ENCODE results near the gene HDAC4. TPM values are rescaled to one million over a fixed set of nuclear protein-coding genes. Genes with fewer than 3 reads are reported as not detected.

The HDAC4 gene
- total RNA-seq, 2 donors from 2014 or later: 38.7 to 50.9 TPM

GRCh38 chr2:239246723-239247122 is 154.1 kb downstream of the HDAC4 start:
- DNase-seq (peak; percentile 65 to 80), ATAC-seq (peak; percentile 80)
- intact Hi-C loops (cut with DNase I, micrococcal nuclease): no loop called here

- DNase-seq: peak; percentile 68 to 72
- ATAC-seq: peak; percentile 82
- intact Hi-C loops (cut with DNase I, micrococcal nuclease): no loop called here
Measured at GRCh38 chr2:239245872-239246721, 154.7 kb downstream of the HDAC4 start.

GRCh38 chr2:239245107-239245506 is 155.7 kb downstream of the HDAC4 start:
- ATAC-seq: no peak
- intact Hi-C loops (cut with DNase I, micrococcal nuclease): no loop called here
- DNase-seq: no peak

GRCh38 chr2:239244625-239245024 is 156.2 kb downstream of the HDAC4 start:
- ATAC-seq (no peak), DNase-seq (peak in 1 of 2 donors; percentile 24)
- intact Hi-C loops (cut with DNase I, micrococcal nuclease): no loop called here

- no peak for ATAC-seq
- DNase-seq: no peak
- intact Hi-C loops (cut with DNase I, micrococcal nuclease): no loop called here
Measured at GRCh38 chr2:239241431-239241960, 159.3 kb downstream of the HDAC4 start.

GRCh38 chr2:239240414-239240881 is 160.4 kb downstream of the HDAC4 start:
- intact Hi-C loops (cut with DNase I, micrococcal nuclease): no loop called here
- DNase-seq: peak in 1 of 2 donors; percentile 60
- ATAC-seq: no peak

GRCh38 chr2:239239607-239240413 is 161.0 kb downstream of the HDAC4 start:
- intact Hi-C loops (cut with DNase I, micrococcal nuclease): no loop called here
- no peak for ATAC-seq
- peak in 1 of 2 donors; percentile 29 for DNase-seq

- intact Hi-C loops (cut with DNase I, micrococcal nuclease): no loop called here
- DNase-seq (peak in 1 of 2 donors; percentile 15), ATAC-seq (no peak)
Measured at GRCh38 chr2:239238839-239239606, 161.8 kb downstream of the HDAC4 start.

GRCh38 chr2:239238381-239238780 is 162.4 kb downstream of the HDAC4 start:
- intact Hi-C loops (cut with DNase I, micrococcal nuclease): no loop called here
- ATAC-seq: no peak

GRCh38 chr2:239236808-239237205 is 164.0 kb downstream of the HDAC4 start:
- ATAC-seq (no peak), DNase-seq (peak; percentile 2 to 12)
- intact Hi-C loops (cut with DNase I, micrococcal nuclease): no loop called here

More at GRCh38 chr2:239238381-239238780, 162.4 kb downstream of the HDAC4 start:
- peak in 1 of 2 donors; percentile 2 for DNase-seq

GRCh38 chr2:239236043-239236807 is 164.6 kb downstream of the HDAC4 start:
- ATAC-seq (peak; percentile 52), DNase-seq (peak; percentile 10 to 24)
- intact Hi-C loops (cut with DNase I, micrococcal nuclease): no loop called here

- ATAC-seq (no peak), DNase-seq (peak in 1 of 2 donors; percentile 1)
- intact Hi-C loops (cut with DNase I, micrococcal nuclease): no loop called here
Measured at GRCh38 chr2:239235311-239235710, 165.5 kb downstream of the HDAC4 start.

- DNase-seq (peak in 1 of 2 donors; percentile 21), ATAC-seq (no peak)
- intact Hi-C loops (cut with DNase I, micrococcal nuclease): no loop called here
Measured at GRCh38 chr2:239234191-239235175, 166.3 kb downstream of the HDAC4 start.

GRCh38 chr2:239233576-239233975 is 167.2 kb downstream of the HDAC4 start:
- intact Hi-C loops (cut with DNase I, micrococcal nuclease): no loop called here

GRCh38 chr2:239232195-239232578 is 168.6 kb downstream of the HDAC4 start:
- no peak for DNase-seq
- intact Hi-C loops (cut with DNase I, micrococcal nuclease): no loop called here
- ATAC-seq: no peak

More at GRCh38 chr2:239233576-239233975, 167.2 kb downstream of the HDAC4 start:
- no peak for DNase-seq
- ATAC-seq: no peak

- intact Hi-C loops (cut with DNase I, micrococcal nuclease): no loop called here
- ATAC-seq (no peak), DNase-seq (peak in 1 of 2 donors; percentile 3)
Measured at GRCh38 chr2:239231231-239232194, 169.3 kb downstream of the HDAC4 start.

Data from left colon (tissue), 2 donors.